GM21528 (cell line): ENCODE data around the gene FADS2.

ENCODE experiments used
- ATAC-seq: cut with Tn5 transposase; IDR thresholded peaks from one replicate; pipeline ENCODE4 v1.9.1; 2021; ENCODE audit warnings: mild to moderate bottlenecking, moderate library complexity; ENCODE audit not compliant: unreplicated experiment, low FRiP score

Gene FADS2

GRCh38 chr11:61900251-61900650, 72.2 kb downstream of the FADS2 start:
- ATAC-seq = no peak

- ATAC-seq = no peak
Observed at GRCh38 chr11:61901397-61901796, 73.3 kb downstream of the FADS2 start.

GRCh38 chr11:61902313-61902712, 74.2 kb downstream of the FADS2 start:
- ATAC-seq = no peak

- no peak for ATAC-seq
Observed at GRCh38 chr11:61903845-61904244, 75.7 kb downstream of the FADS2 start.

- ATAC-seq = no peak
Observed at GRCh38 chr11:61904539-61905048, 76.5 kb downstream of the FADS2 start.

GRCh38 chr11:61905067-61905696, 77.1 kb downstream of the FADS2 start:
- no peak for ATAC-seq

- ATAC-seq = no peak
Observed at GRCh38 chr11:61905801-61906521, 77.9 kb downstream of the FADS2 start.

- ATAC-seq = no peak
Observed at GRCh38 chr11:61906522-61906909, 78.4 kb downstream of the FADS2 start.

- ATAC-seq = no peak
Observed at GRCh38 chr11:61907282-61907681, 79.2 kb downstream of the FADS2 start.

GRCh38 chr11:61907871-61908729, 80.0 kb downstream of the FADS2 start:
- no peak for ATAC-seq

GRCh38 chr11:61908730-61909316, 80.7 kb downstream of the FADS2 start:
- no peak for ATAC-seq

- no peak for ATAC-seq
Observed at GRCh38 chr11:61910187-61911127, 82.4 kb downstream of the FADS2 start.

- no peak for ATAC-seq
Observed at GRCh38 chr11:61911128-61911700, 83.1 kb downstream of the FADS2 start.

- no peak for ATAC-seq
Observed at GRCh38 chr11:61911701-61912529, 83.8 kb downstream of the FADS2 start.

- ATAC-seq = no peak
Observed at GRCh38 chr11:61912530-61912898, 84.4 kb downstream of the FADS2 start.

GRCh38 chr11:61912991-61913698, 85.0 kb downstream of the FADS2 start:
- ATAC-seq = no peak

- ATAC-seq = no peak
Observed at GRCh38 chr11:61913699-61914395, 85.7 kb downstream of the FADS2 start.
